CD14-positive monocyte (primary cell): ENCODE measurements around the gene GLB1L2. TPM values are rescaled to one million over a fixed set of nuclear protein-coding genes. Genes with fewer than 3 reads are reported as not detected.
A peak's percentile ranks its signal among the peaks of the same experiment; 100 is the strongest.

Experiments
- DNase-seq, 3 donors: peaks; one replicate each; pipeline ENCODE4 v3.0.0-alpha.2; 2011 to 2022
- H2AFZ ChIP-seq: 2 replicates; pipeline ENCODE4 v1.6.0; 2012; ENCODE audit warnings: mild to moderate bottlenecking, low read depth, low read length, inconsistent platforms; ENCODE audit not compliant: insufficient read depth, poor library complexity, severe bottlenecking
- H3K27ac ChIP-seq, 2 donors: 1 replicate in 1 of 2; 2 replicates in 1 of 2; pipeline ENCODE4 v1.5.1; 2012 to 2013; ENCODE audit warnings: low read length in 2 of 2, control low read depth in 1 of 2, inconsistent platforms in 1 of 2, low read depth in 1 of 2, mild to moderate bottlenecking in 1 of 2
- H3K27me3 ChIP-seq, 2 donors: one replicate each; pipeline versions ENCODE4 v1.6.0 to v1.6.1; 2011 to 2013; ENCODE audit warnings: low read length in 2 of 2; ENCODE audit not compliant: control insufficient read depth in 2 of 2, insufficient read depth in 2 of 2
- H3K36me3 ChIP-seq, 2 donors: replicated peaks in 1 of 2; 1 replicate in 1 of 2; 2 replicates in 1 of 2; pipeline versions ENCODE4 v1.5.1 to v1.6.1; 2012 to 2013; ENCODE audit warnings: low read length in 2 of 2, control low read depth in 1 of 2, inconsistent platforms in 1 of 2, mild to moderate bottlenecking in 1 of 2; ENCODE audit not compliant: insufficient read depth in 2 of 2, control insufficient read depth in 1 of 2
- H3K4me1 ChIP-seq, 2 donors: 1 replicate in 1 of 2; 2 replicates in 1 of 2; pipeline versions ENCODE4 v1.5.1 to v1.6.1; 2012 to 2013; ENCODE audit warnings: low read length in 2 of 2, control low read depth in 1 of 2, inconsistent platforms in 1 of 2, mild to moderate bottlenecking in 1 of 2, moderate library complexity in 1 of 2; ENCODE audit not compliant: insufficient read depth in 2 of 2, control insufficient read depth in 1 of 2
- H3K4me2 ChIP-seq: replicated peaks from 2 replicates; pipeline ENCODE3; 2012; ENCODE audit warnings: low read length, moderate library complexity, mild to moderate bottlenecking; ENCODE audit not compliant: poor library complexity, severe bottlenecking; ENCODE audit errors: extremely low read depth
- H3K4me3 ChIP-seq, 3 experiments: fragments of 200-600 bp in 1 of 3; sonication (generic) in 1 of 3; replicated peaks in 1 of 3; 1 replicate in 2 of 3; 2 replicates in 1 of 3; pipeline ENCODE4 v1.5.1; 2011 to 2013; ENCODE audit warnings: low read length in 3 of 3, mild to moderate bottlenecking in 3 of 3, control low read depth in 2 of 3, low read depth in 2 of 3, inconsistent platforms in 1 of 3, moderate library complexity in 1 of 3
- H3K79me2 ChIP-seq: 2 replicates; pipeline ENCODE4 v1.6.0; 2012; ENCODE audit warnings: mild to moderate bottlenecking, control low read depth, inconsistent platforms, low read length, moderate library complexity; ENCODE audit not compliant: insufficient read depth
- H3K9ac ChIP-seq: 2 replicates; pipeline ENCODE4 v1.6.0; 2017; ENCODE audit warnings: low read length, mild to moderate bottlenecking; ENCODE audit not compliant: insufficient read depth, poor library complexity, severe bottlenecking
- H3K9me3 ChIP-seq, 2 donors: replicated peaks in 1 of 2; 1 replicate in 1 of 2; 2 replicates in 1 of 2; pipeline versions ENCODE4 v1.5.1 to v1.6.1; 2012 to 2013; ENCODE audit warnings: low read length in 2 of 2, control low read depth in 1 of 2; ENCODE audit not compliant: control insufficient read depth in 1 of 2, insufficient read depth in 1 of 2
- H4K20me1 ChIP-seq: 2 replicates; pipeline ENCODE4 v1.6.0; 2012; ENCODE audit warnings: mild to moderate bottlenecking, low read length, control low read depth, moderate library complexity; ENCODE audit not compliant: insufficient read depth
- H3K27ac Mint-ChIP-seq, 7 donors: one replicate each; pipeline ENCODE4 v1.8.0; 2020; ENCODE audit warnings: mild to moderate bottlenecking in 7 of 7, mixed read lengths in 7 of 7, moderate library complexity in 6 of 7, inconsistent platforms in 2 of 7
- H3K27me3 Mint-ChIP-seq, 3 donors: one replicate each; pipeline ENCODE4 v1.8.0; 2021 to 2022; ENCODE audit warnings: low read depth in 3 of 3, mild to moderate bottlenecking in 3 of 3, mixed read lengths in 3 of 3, moderate library complexity in 3 of 3, inconsistent platforms in 1 of 3
- H3K36me3 Mint-ChIP-seq, 2 donors: one replicate each; pipeline ENCODE4 v1.8.0; 2020; ENCODE audit warnings: mixed read lengths in 2 of 2, inconsistent platforms in 1 of 2, mild to moderate bottlenecking in 1 of 2
- H3K4me1 Mint-ChIP-seq: one replicate; pipeline ENCODE4 v1.8.0; 2020; ENCODE audit warnings: mild to moderate bottlenecking, mixed read lengths
- H3K4me3 Mint-ChIP-seq, 2 donors: one replicate each; pipeline ENCODE4 v1.8.0; 2020; ENCODE audit warnings: mild to moderate bottlenecking in 2 of 2, mixed read lengths in 2 of 2, moderate library complexity in 1 of 2
- H3K9me3 Mint-ChIP-seq, 7 donors: one replicate each; pipeline ENCODE4 v1.8.0; 2020 to 2022; ENCODE audit warnings: mixed read lengths in 7 of 7, mild to moderate bottlenecking in 6 of 7, moderate library complexity in 6 of 7, inconsistent platforms in 2 of 7
- CTCF ChIP-seq: fragments of 200-600 bp; IDR thresholded peaks from one replicate; pipeline ENCODE4 v1.8.0; 2022; ENCODE audit warnings: antibody characterized with exemption, mild to moderate bottlenecking
- WGBS: methylation state at CpG from one replicate; pipeline ENCODE4 v1.1.5; 2013; ENCODE audit warnings: missing lambda C conversion rate; ENCODE audit not compliant: insufficient coverage; 5-methylcytosine and 5-hydroxymethylcytosine counted together
- intact Hi-C, 2 donors: fragments of 100-400 bp; cut with micrococcal nuclease; formaldehyde crosslinking; loops; one replicate each; pipeline versions ENCODE4 v1.15.0 to v1.15.1; 2023
- polyA plus RNA-seq, 3 donors: library from polyadenylated mRNA; depleted of rRNA in 1 of 3; unstranded in 2 of 3; stranded (reverse) in 1 of 3; fragments of 300-500 nt in 2 of 3; fragments of >200 nt in 1 of 3; fragmentation: Illumina TruSeq in 2 of 3; gene quantifications; 1 replicate in 2 of 3; 2 replicates in 1 of 3; pipeline ENCODE4 v1.2.3, GENCODE V29; 2012 to 2021

Gene GLB1L2
- polyA plus RNA-seq, 3 donors, result not detected

GRCh38 chr11:134413826-134414731, 82.3 kb downstream of the GLB1L2 start:
- WGBS, result 41% methylated on average over 9 of the region's 18 CpGs
- Histone ChIP-seq H4K20me1 (no peaks in the 10 kb centered on the region), H3K9me3 (peaks cover 0 to 11% of the 10 kb centered on the region in 2 donors), H3K9ac (no peak overlapping the region), H3K4me2 (no peak overlapping the region), H3K36me3 (no peaks in the 10 kb centered on the region), H3K4me1 (no peaks in the 10 kb centered on the region), H2AFZ (no peak overlapping the region), H3K27me3 (peaks cover 35 to 56% of the 10 kb centered on the region in 2 donors), H3K4me3 (no peak overlapping the region), H3K79me2 (no peaks in the 10 kb centered on the region), H3K27ac (no peak overlapping the region)
- Mint-ChIP-seq H3K36me3 (no peaks in the 10 kb centered on the region), H3K4me3 (peak overlapping the region in 1 of 2 donors; percentile 62), H3K9me3 (peaks cover 0 to 12% (median 0%) of the 10 kb centered on the region in 7 donors), H3K4me1 (peaks cover 2% of the 10 kb centered on the region), H3K27me3 (peaks cover 50 to 64% (median 58%) of the 10 kb centered on the region in 3 donors), H3K27ac (no peak overlapping the region)
- TF ChIP-seq CTCF, result no peak
- no peak for DNase-seq
- intact Hi-C loops, result no loop called here

- peaks cover 0 to 11% of the 10 kb centered on the region in 2 donors for H3K9me3 ChIP-seq
- no peak for DNase-seq
- no peak overlapping the region for H3K4me3 ChIP-seq
- intact Hi-C loops, result no loop called here
- 21% methylated on average over 4 of the region's 17 CpGs for WGBS
- H3K27me3 ChIP-seq, result peaks cover 35 to 50% of the 10 kb centered on the region in 2 donors
- TF ChIP-seq CTCF, result no peak
- no peak overlapping the region for H3K4me2 ChIP-seq
- peaks cover 2% of the 10 kb centered on the region for H3K4me1 Mint-ChIP-seq
- peaks cover 48 to 59% (median 50%) of the 10 kb centered on the region in 3 donors for H3K27me3 Mint-ChIP-seq
- no peaks in the 10 kb centered on the region for H3K4me1 ChIP-seq
- H4K20me1 ChIP-seq, result no peaks in the 10 kb centered on the region
- H3K9ac ChIP-seq, result no peak overlapping the region
- H3K9me3 Mint-ChIP-seq, result peaks cover 0 to 12% (median 0%) of the 10 kb centered on the region in 7 donors
- no peak overlapping the region for H3K27ac ChIP-seq
- peak overlapping the region in 1 of 2 donors; percentile 66 for H3K4me3 Mint-ChIP-seq
- H3K27ac Mint-ChIP-seq, result no peak overlapping the region
- H2AFZ ChIP-seq, result no peak overlapping the region
- no peaks in the 10 kb centered on the region for H3K79me2 ChIP-seq
- H3K36me3 ChIP-seq, result no peaks in the 10 kb centered on the region
- H3K36me3 Mint-ChIP-seq, result no peaks in the 10 kb centered on the region
Measured at GRCh38 chr11:134414766-134415765, 83.3 kb downstream of the GLB1L2 start.
